Adrenal gland (tissue), 12 donors: Measurements from ENCODE around the gene LRRC56. TPM values are rescaled to one million over a fixed set of nuclear protein-coding genes. Genes with fewer than 3 reads are reported as not detected.

Experiments
- DNase-seq, 7 donors: peaks; one replicate each; pipeline ENCODE4 v3.0.0-alpha.2; 2019 to 2020
- H3K27ac ChIP-seq, 5 donors: fragments of 200-600 bp; sonication (generic) in 4 of 5; 1 replicate in 3 of 5; 2 replicates in 2 of 5; pipeline versions ENCODE4 v1.5.1 to v1.8.0; 2016 to 2020; ENCODE audit warnings: mild to moderate bottlenecking in 1 of 5
- H3K27me3 ChIP-seq: fragments of 200-600 bp; 2 replicates; pipeline ENCODE4 v1.8.0; 2021
- H3K36me3 ChIP-seq, 2 donors: fragments of 200-600 bp; replicated peaks in 1 of 2; 1 replicate in 1 of 2; 2 replicates in 1 of 2; pipeline versions ENCODE4 v1.5.1 to v1.8.0; 2018 to 2022
- H3K4me1 ChIP-seq, 2 donors: fragments of 200-600 bp; replicated peaks in 1 of 2; 1 replicate in 1 of 2; 2 replicates in 1 of 2; pipeline versions ENCODE4 v1.5.1 to v1.8.0; 2018 to 2021
- H3K4me3 ChIP-seq, 4 donors: fragments of 200-600 bp; sonication (generic) in 3 of 4; one replicate each; pipeline ENCODE4 v1.5.1; 2016 to 2018
- H3K9me3 ChIP-seq, 3 donors: fragments of 200-600 bp; sonication (generic) in 1 of 3; replicated peaks in 1 of 3; 1 replicate in 2 of 3; 2 replicates in 1 of 3; pipeline versions ENCODE4 v1.5.1 to v1.8.0; 2016 to 2021
- POLR2A ChIP-seq, 2 donors: fragments of 450-650 bp; IDR thresholded peaks; one replicate each; pipeline ENCODE4 v1.6.1; 2017; ENCODE audit warnings: antibody characterized with exemption in 2 of 2, mild to moderate bottlenecking in 2 of 2, moderate library complexity in 1 of 2
- WGBS, 4 donors: extraction: QIAGEN DNeasy Blood & Tissue Kit in 2 of 4; methylation state at CpG; one replicate each; pipeline versions ENCODE4 v1.1.5 to v1.1.7; 2013 to 2017; 5-methylcytosine and 5-hydroxymethylcytosine counted together
- intact Hi-C, 2 donors: fragments of 100-400 bp; cut with DNase I; formaldehyde crosslinking; loops; one replicate each; pipeline versions ENCODE4 v1.14.1 to v1.15.0; 2022 to 2023
- polyA plus RNA-seq, 3 donors: library from polyadenylated mRNA; stranded (reverse); fragments of 200-250 nt in 2 of 3; fragments of 350-450 nt in 1 of 3; fragmentation: Illumina TruSeq in 1 of 3; extraction: RNeasy Lipid Tissue Mini Kit (QIAGEN cat#74804) in 1 of 3; gene quantifications; one replicate each; pipeline ENCODE4 v1.2.3, GENCODE V29; 2013 to 2014
- total RNA-seq, 9 donors: library from RNA; depleted of rRNA in 4 of 9; stranded (reverse); fragments of >200 nt in 4 of 9; fragments of 120-200 nt in 1 of 9; fragmentation: NEBNext Ultra II Directional in 1 of 9; extraction: Animal tissue kit (Norgen Biotek cat#: 25700) in 1 of 9; gene quantifications; one replicate each; pipeline versions ENCODE4 v1.1.0 to v1.2.4, GENCODE V29; 2013 to 2023
- TF ChIP-seq, protein P1 (sequence below), 6 experiments: fragments of 450-650 bp in 4 of 6; fragments of 200-600 bp in 2 of 6; sonication (generic) in 1 of 6; IDR thresholded peaks; 1 replicate in 5 of 6; 2 replicates in 1 of 6; pipeline versions ENCODE4 v1.5.1 to v1.8.0; 2016 to 2021; ENCODE audit warnings: antibody characterized with exemption in 6 of 6, mild to moderate bottlenecking in 2 of 6, moderate library complexity in 1 of 6
- donor health status: healthy with polysubstance abuse.
- donor health status: Bipolar disorder and iron deficiency.
- donor health status: DM: yes; HTN: yes; CAD: no.
- donor health status: DM: no; HTN: no; CAD: no.
- donor health status: DM: no; HTN: no; CAD: no.
- donor health status: DM: yes; HTN: yes; CAD: no.

The LRRC56 gene
- total and polyA plus RNA-seq, 12 donors = 0.32 to 4.3 (median 0.96) TPM; not detected in 2

DNA sequence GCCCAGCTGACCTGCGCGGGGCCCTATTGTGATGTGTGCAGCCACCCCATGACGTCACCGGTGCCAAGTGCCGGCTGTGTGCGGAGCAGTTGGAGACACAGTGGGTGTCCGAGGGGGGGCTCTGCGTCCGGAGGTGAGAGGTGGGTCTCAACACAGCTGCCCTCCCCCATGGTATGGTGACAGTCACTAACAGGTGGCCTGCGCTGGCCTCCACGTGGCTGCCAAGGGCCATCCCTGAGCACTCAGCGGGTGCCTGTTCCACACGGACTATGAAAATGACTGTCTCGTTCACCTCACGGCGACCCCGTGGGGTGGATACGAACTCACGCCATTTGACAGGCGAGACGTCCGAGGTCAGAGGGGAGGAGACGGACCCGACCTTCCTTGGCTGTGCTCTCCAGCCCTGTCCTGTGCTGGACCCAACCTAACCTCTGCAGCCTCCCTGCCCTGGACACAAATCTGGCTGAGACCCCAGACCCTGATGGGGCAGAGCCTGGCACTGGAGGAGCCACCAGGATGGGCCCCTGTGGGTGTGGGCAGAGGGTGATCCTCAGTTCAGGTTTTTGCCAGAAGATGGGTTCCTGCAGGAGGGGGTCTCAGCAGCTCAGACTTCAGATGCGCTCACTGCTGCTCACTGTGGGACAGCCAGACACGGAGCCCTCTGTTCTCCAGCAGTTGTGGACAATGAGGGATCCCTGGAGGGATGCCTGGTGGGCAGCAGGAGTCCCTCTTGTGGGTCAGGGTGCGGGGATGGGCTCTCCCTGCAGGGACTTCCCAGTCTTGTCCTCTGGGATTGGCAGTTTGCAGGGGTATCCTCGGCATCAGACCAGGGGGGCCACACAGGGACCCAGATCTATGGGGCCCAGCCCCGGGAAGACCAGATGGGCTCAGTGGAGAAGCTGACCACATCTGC, 8.3 kb upstream of the LRRC56 start:
- Histone ChIP-seq H3K4me1 (peaks cover 0 to 2% of the 10 kb centered on the region in 2 donors), H3K9me3 (no peaks in the 10 kb centered on the region), H3K27me3 (no peaks in the 10 kb centered on the region), H3K4me3 (no peak overlapping the region), H3K36me3 (peaks cover 0 to 27% of the 10 kb centered on the region in 2 donors), H3K27ac (no peak overlapping the region)
- DNase-seq = no peak
- TF ChIP-seq, protein P1, sequence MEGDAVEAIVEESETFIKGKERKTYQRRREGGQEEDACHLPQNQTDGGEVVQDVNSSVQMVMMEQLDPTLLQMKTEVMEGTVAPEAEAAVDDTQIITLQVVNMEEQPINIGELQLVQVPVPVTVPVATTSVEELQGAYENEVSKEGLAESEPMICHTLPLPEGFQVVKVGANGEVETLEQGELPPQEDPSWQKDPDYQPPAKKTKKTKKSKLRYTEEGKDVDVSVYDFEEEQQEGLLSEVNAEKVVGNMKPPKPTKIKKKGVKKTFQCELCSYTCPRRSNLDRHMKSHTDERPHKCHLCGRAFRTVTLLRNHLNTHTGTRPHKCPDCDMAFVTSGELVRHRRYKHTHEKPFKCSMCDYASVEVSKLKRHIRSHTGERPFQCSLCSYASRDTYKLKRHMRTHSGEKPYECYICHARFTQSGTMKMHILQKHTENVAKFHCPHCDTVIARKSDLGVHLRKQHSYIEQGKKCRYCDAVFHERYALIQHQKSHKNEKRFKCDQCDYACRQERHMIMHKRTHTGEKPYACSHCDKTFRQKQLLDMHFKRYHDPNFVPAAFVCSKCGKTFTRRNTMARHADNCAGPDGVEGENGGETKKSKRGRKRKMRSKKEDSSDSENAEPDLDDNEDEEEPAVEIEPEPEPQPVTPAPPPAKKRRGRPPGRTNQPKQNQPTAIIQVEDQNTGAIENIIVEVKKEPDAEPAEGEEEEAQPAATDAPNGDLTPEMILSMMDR (IDR thresholded peaks at IDR 0.05) = no peak
- no peak for TF ChIP-seq POLR2A (IDR thresholded peaks at IDR 0.05)
- WGBS, 4 donors = 70 to 100% (median 75%) methylated on average over 1 to 29 of the region's 29 CpGs
- intact Hi-C loops = no loop called here

DNA sequence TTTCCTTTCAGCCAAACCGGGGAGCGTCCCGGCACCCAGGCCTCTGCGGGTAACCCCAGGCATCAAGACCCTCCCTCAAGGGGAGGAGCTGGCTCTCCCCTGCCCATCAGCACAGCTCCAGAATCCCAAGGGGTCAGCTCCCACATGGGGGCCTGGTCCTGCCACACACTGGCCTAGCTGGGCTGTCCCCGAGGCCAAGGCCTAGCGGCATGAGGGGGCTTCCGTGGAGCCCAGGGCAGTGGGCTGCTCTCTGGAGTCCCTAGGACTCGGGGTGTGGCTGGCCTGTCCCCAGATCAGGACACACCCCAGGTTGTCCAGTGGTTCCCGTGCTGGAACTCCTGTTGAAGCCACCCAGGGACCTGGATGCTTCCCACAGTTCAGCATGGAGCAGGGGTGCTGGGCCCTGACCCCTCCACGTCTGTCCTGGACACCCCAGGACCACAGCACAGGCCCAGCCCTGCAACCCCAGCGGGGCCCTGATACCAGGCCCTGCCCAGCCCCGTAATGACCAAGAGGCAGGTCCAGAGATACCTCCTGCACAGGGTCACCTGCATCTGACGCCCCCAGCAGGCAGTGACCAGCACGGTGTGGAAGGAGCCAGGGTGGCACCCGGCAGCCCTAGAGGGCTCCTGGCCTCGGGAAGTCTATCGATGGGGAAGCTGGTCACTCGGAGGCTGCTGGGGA, 7.5 kb upstream of the LRRC56 start:
- Histone ChIP-seq H3K9me3 (no peaks in the 10 kb centered on the region), H3K4me1 (peaks cover 6 to 8% of the 10 kb centered on the region in 2 donors), H3K27ac (no peak overlapping the region), H3K27me3 (no peaks in the 10 kb centered on the region), H3K36me3 (peaks cover 0 to 27% of the 10 kb centered on the region in 2 donors), H3K4me3 (no peak overlapping the region)
- 83 to 90% (median 86%) methylated on average over 5 to 18 of the region's 18 CpGs for WGBS, 4 donors
- intact Hi-C loops = no loop called here
- no peak for TF ChIP-seq POLR2A (IDR thresholded peaks at IDR 0.05)
- TF ChIP-seq, protein P1 (IDR thresholded peaks at IDR 0.05) = no peak
- DNase-seq = no peak

DNA sequence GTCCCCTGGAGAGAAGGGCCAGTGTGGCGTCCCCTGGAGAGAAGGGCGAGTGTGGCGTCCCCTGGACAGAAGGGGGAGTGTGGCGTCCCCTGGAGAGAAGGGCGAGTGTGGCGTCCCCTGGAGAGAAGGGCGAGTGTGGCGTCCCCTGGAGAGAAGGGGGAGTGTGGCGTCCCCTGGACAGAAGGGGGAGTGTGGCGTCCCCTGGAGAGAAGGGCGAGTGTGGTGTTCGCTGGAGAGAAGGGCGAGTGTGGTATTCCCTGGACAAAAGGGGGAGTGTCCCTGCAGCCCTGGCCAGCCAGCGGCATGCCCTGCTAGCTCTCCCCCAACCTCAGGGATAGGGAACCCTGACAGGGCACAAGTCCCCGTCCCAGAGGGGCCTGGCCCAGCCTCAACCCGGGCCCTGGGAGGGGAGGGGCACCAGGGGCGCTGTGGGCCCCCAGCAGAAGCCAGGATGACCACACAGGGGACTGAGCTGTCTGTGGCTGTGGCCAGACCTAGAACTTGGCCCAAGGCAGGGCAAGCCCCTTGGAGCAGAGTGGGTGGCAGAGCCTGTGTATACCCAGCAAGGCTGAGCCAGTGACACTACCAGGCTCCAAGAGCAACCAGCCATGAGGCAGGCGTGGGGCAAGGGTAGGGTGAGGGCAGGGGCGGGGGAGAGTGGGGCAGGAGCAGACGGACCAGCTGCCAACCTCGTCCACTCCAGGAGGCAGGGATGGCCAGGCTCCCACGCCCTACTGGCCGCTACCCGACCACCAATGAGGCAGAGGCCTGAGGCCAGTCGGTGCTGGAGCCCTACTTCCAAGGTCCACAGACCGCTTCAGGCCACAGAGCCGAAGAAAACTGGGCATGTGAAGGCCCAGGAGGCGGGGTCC, 6.1 kb upstream of the LRRC56 start:
- Histone ChIP-seq H3K36me3 (peaks cover 0 to 27% of the 10 kb centered on the region in 2 donors), H3K4me1 (peaks cover 10 to 12% of the 10 kb centered on the region in 2 donors), H3K27me3 (no peaks in the 10 kb centered on the region), H3K9me3 (no peaks in the 10 kb centered on the region), H3K4me3 (no peak overlapping the region), H3K27ac (no peak overlapping the region)
- no peak for DNase-seq
- intact Hi-C loops = no loop called here
- TF ChIP-seq, protein P1 (IDR thresholded peaks at IDR 0.05) = no peak
- no peak for TF ChIP-seq POLR2A (IDR thresholded peaks at IDR 0.05)
- 88 to 92% (median 90%) methylated on average over 16 to 28 of the region's 28 CpGs for WGBS, 4 donors
